Osteoblast (primary cell): Measurements from ENCODE around the gene CCNA2. TPM values are rescaled to one million over a fixed set of nuclear protein-coding genes. Genes with fewer than 3 reads are reported as not detected.

Source experiments
- DNase-seq: peaks from one replicate; pipeline ENCODE4 v3.0.0; 2011; ENCODE audit warnings: low spot score, mixed read lengths; ENCODE audit not compliant: insufficient read length; ENCODE audit errors: missing footprints
- H2AFZ ChIP-seq: 2 replicates; pipeline ENCODE4 v1.6.0; 2011; ENCODE audit warnings: mild to moderate bottlenecking, low read length
- H3K27ac ChIP-seq: 2 replicates; pipeline ENCODE4 v1.5.1; 2011; ENCODE audit warnings: mild to moderate bottlenecking, low read depth, low read length, moderate library complexity
- H3K27me3 ChIP-seq: 2 replicates; pipeline ENCODE4 v1.6.0; 2012; ENCODE audit warnings: mild to moderate bottlenecking, control low read depth, inconsistent platforms, low read length, moderate library complexity; ENCODE audit not compliant: insufficient read depth
- H3K36me3 ChIP-seq: 2 replicates; pipeline ENCODE4 v1.5.1; 2011; ENCODE audit warnings: mild to moderate bottlenecking, low read length, control low read depth, moderate library complexity; ENCODE audit not compliant: insufficient read depth
- H3K4me1 ChIP-seq: 2 replicates; pipeline ENCODE4 v1.5.1; 2011; ENCODE audit warnings: mild to moderate bottlenecking, low read length, control low read depth, moderate library complexity; ENCODE audit not compliant: insufficient read depth
- H3K4me2 ChIP-seq: 2 replicates; pipeline ENCODE4 v1.6.0; 2011; ENCODE audit warnings: mild to moderate bottlenecking, low read length; ENCODE audit not compliant: insufficient read depth
- H3K4me3 ChIP-seq: fragments of 200-600 bp; sonication (generic); 3 replicates; pipeline ENCODE4 v1.5.1; 2012; ENCODE audit warnings: mild to moderate bottlenecking, low read length, inconsistent platforms; ENCODE audit not compliant: insufficient read depth
- H3K79me2 ChIP-seq: 2 replicates; pipeline ENCODE4 v1.6.0; 2012; ENCODE audit warnings: mild to moderate bottlenecking, low read length, control low read depth, inconsistent platforms; ENCODE audit not compliant: insufficient read depth
- H3K9me3 ChIP-seq: 2 replicates; pipeline ENCODE4 v1.5.1; 2011; ENCODE audit warnings: low read depth, low read length, control low read depth
- H4K20me1 ChIP-seq: 2 replicates; pipeline ENCODE4 v1.6.0; 2012; ENCODE audit warnings: mild to moderate bottlenecking, low read length, control low read depth; ENCODE audit not compliant: insufficient read depth
- total RNA-seq: library from RNA; depleted of rRNA; stranded (reverse); fragments of >200 nt; gene quantifications from 2 replicates; pipeline ENCODE4 v1.2.3, GENCODE V29; 2012
- TF ChIP-seq, protein P1 (sequence below): IDR thresholded peaks from 2 replicates; pipeline ENCODE4 v1.5.1; 2011; ENCODE audit warnings: mild to moderate bottlenecking, low read depth, low read length, moderate library complexity; ENCODE audit errors: extremely low read depth

Gene CCNA2
- total RNA-seq, 1 donor: 8.7 TPM

- Histone ChIP-seq H3K9me3 (no peaks in the 10 kb centered on the region), H3K4me3 (no peak overlapping the region), H3K27ac (no peak overlapping the region), H3K4me2 (no peak overlapping the region), H3K36me3 (no peaks in the 10 kb centered on the region), H2AFZ (no peak overlapping the region), H4K20me1 (no peaks in the 10 kb centered on the region), H3K4me1 (peaks cover 2% of the 10 kb centered on the region), H3K79me2 (no peaks in the 10 kb centered on the region), H3K27me3 (no peaks in the 10 kb centered on the region)
- no peak for DNase-seq
- TF ChIP-seq, protein P1, sequence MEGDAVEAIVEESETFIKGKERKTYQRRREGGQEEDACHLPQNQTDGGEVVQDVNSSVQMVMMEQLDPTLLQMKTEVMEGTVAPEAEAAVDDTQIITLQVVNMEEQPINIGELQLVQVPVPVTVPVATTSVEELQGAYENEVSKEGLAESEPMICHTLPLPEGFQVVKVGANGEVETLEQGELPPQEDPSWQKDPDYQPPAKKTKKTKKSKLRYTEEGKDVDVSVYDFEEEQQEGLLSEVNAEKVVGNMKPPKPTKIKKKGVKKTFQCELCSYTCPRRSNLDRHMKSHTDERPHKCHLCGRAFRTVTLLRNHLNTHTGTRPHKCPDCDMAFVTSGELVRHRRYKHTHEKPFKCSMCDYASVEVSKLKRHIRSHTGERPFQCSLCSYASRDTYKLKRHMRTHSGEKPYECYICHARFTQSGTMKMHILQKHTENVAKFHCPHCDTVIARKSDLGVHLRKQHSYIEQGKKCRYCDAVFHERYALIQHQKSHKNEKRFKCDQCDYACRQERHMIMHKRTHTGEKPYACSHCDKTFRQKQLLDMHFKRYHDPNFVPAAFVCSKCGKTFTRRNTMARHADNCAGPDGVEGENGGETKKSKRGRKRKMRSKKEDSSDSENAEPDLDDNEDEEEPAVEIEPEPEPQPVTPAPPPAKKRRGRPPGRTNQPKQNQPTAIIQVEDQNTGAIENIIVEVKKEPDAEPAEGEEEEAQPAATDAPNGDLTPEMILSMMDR: no peak
Measured at GRCh38 chr4:121776610-121777401, 46.9 kb downstream of the CCNA2 start.

- TF ChIP-seq, protein P1: no peak
Measured at GRCh38 chr4:121773883-121774282, 49.8 kb downstream of the CCNA2 start.

GRCh38 chr4:121771869-121772268 lies 51.8 kb downstream of the CCNA2 start:
- no peaks in the 10 kb centered on the region for H3K36me3 ChIP-seq
- no peak overlapping the region for H3K27ac ChIP-seq
- H3K9me3 ChIP-seq: no peaks in the 10 kb centered on the region
- no peak overlapping the region for H3K4me2 ChIP-seq
- TF ChIP-seq, protein P1: no peak
- no peaks in the 10 kb centered on the region for H3K4me1 ChIP-seq
- H3K4me3 ChIP-seq: no peak overlapping the region
- DNase-seq: no peak
- H2AFZ ChIP-seq: no peak overlapping the region
- no peaks in the 10 kb centered on the region for H3K27me3 ChIP-seq
- no peaks in the 10 kb centered on the region for H3K79me2 ChIP-seq
- H4K20me1 ChIP-seq: no peaks in the 10 kb centered on the region

More at GRCh38 chr4:121773883-121774282, 49.8 kb downstream of the CCNA2 start:
- Histone ChIP-seq H3K9me3 (no peaks in the 10 kb centered on the region), H2AFZ (no peak overlapping the region), H4K20me1 (no peaks in the 10 kb centered on the region), H3K36me3 (no peaks in the 10 kb centered on the region), H3K4me3 (no peak overlapping the region), H3K27ac (no peak overlapping the region), H3K79me2 (no peaks in the 10 kb centered on the region), H3K4me2 (no peak overlapping the region), H3K4me1 (peaks cover 2% of the 10 kb centered on the region), H3K27me3 (no peaks in the 10 kb centered on the region)
- no peak for DNase-seq

GRCh38 chr4:121769341-121769740 lies 54.3 kb downstream of the CCNA2 start:
- TF ChIP-seq, protein P1: no peak

More at GRCh38 chr4:121769341-121769740, 54.3 kb downstream of the CCNA2 start:
- Histone ChIP-seq H3K9me3 (no peaks in the 10 kb centered on the region), H3K27me3 (no peaks in the 10 kb centered on the region), H3K4me2 (no peak overlapping the region), H3K4me1 (no peaks in the 10 kb centered on the region), H3K79me2 (no peaks in the 10 kb centered on the region), H3K27ac (no peak overlapping the region), H2AFZ (no peak overlapping the region), H3K4me3 (no peak overlapping the region), H3K36me3 (no peaks in the 10 kb centered on the region), H4K20me1 (no peaks in the 10 kb centered on the region)
- no peak for DNase-seq
